Memory B cell (primary cell): Measurements from ENCODE around the gene LYVE1.
A peak's percentile ranks its signal among the peaks of the same experiment; 100 is the strongest.

Source experiments
- ATAC-seq: fragments of 150-1000 bp; cut with Tn5 transposase; 2 replicates; pipeline ENCODE4 v1.10.0; 2021; ENCODE audit warnings: low read depth, mild to moderate bottlenecking, moderate library complexity
- DNase-seq, 2 donors: peaks; one replicate each; pipeline ENCODE4 v3.0.0; 2022; ENCODE audit warnings: low spot score in 2 of 2
- H3K27ac Mint-ChIP-seq: one replicate; pipeline ENCODE4 v1.8.0; 2022; ENCODE audit warnings: mild to moderate bottlenecking, moderate library complexity, mixed read lengths
- H3K27me3 Mint-ChIP-seq: one replicate; pipeline ENCODE4 v1.8.0; 2022; ENCODE audit warnings: mixed read lengths
- H3K36me3 Mint-ChIP-seq: one replicate; pipeline ENCODE4 v1.8.0; 2022; ENCODE audit warnings: mild to moderate bottlenecking, mixed read lengths
- H3K4me1 Mint-ChIP-seq: one replicate; pipeline ENCODE4 v1.8.0; 2022; ENCODE audit warnings: mixed read lengths
- H3K4me3 Mint-ChIP-seq: one replicate; pipeline ENCODE4 v1.8.0; 2022; ENCODE audit warnings: mild to moderate bottlenecking, moderate library complexity, mixed read lengths
- H3K9me3 Mint-ChIP-seq: one replicate; pipeline ENCODE4 v1.8.0; 2022; ENCODE audit warnings: mixed read lengths

The LYVE1 gene

GRCh38 chr11:10561043-10561818 is 7.2 kb downstream of the LYVE1 start:
- ATAC-seq, result no peak
- Mint-ChIP-seq H3K4me3 (no peak overlapping the region), H3K27ac (peak overlapping the region; percentile 18)

DNA sequence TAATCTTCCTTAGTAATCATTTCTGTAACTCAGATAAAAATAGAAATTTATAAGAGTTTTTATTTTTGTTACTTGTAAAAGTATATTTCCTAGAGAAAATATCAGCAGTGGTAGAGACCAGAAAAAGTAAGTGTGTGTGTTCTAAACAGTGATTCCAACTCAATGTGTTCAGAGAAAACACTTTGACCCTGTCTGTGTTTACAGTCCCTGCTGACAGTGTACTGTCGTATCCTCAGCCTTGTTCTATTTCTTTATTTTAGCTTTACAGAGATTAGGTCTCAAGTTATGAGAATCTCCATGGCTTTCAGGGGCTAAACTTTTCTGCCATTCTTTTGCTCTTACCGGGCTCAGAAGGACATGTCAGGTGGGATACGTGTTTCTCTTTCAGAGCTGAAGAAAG is 10.2 kb downstream of the LYVE1 start:
- Mint-ChIP-seq H3K9me3 (no peaks in the 10 kb centered on the region), H3K27me3 (no peaks in the 10 kb centered on the region), H3K27ac (no peak overlapping the region), H3K4me1 (peaks cover 35% of the 10 kb centered on the region), H3K36me3 (peaks cover 11% of the 10 kb centered on the region), H3K4me3 (no peak overlapping the region)
- DNase-seq (no peak), ATAC-seq (no peak)

More at GRCh38 chr11:10561043-10561818, 7.2 kb downstream of the LYVE1 start:
- Mint-ChIP-seq H3K9me3 (no peaks in the 10 kb centered on the region), H3K27me3 (no peaks in the 10 kb centered on the region), H3K36me3 (peaks cover 10% of the 10 kb centered on the region), H3K4me1 (peaks cover 51% of the 10 kb centered on the region)
- no peak for DNase-seq

- DNase-seq (no peak), ATAC-seq (no peak)
- Mint-ChIP-seq H3K36me3 (peaks cover 13% of the 10 kb centered on the region), H3K27ac (no peak overlapping the region), H3K4me1 (peaks cover 30% of the 10 kb centered on the region), H3K9me3 (peaks cover under 1% of the 10 kb centered on the region), H3K27me3 (no peaks in the 10 kb centered on the region), H3K4me3 (no peak overlapping the region)
Measured at GRCh38 chr11:10556590-10556989, 11.9 kb downstream of the LYVE1 start.

- Mint-ChIP-seq H3K4me3 (no peak overlapping the region), H3K4me1 (peaks cover 21% of the 10 kb centered on the region), H3K27ac (no peak overlapping the region), H3K9me3 (peaks cover 4% of the 10 kb centered on the region), H3K27me3 (no peaks in the 10 kb centered on the region), H3K36me3 (peaks cover 16% of the 10 kb centered on the region)
- ATAC-seq, result no peak
- DNase-seq, result no peak
Measured at GRCh38 chr11:10551845-10552352, 16.6 kb downstream of the LYVE1 start.

DNA sequence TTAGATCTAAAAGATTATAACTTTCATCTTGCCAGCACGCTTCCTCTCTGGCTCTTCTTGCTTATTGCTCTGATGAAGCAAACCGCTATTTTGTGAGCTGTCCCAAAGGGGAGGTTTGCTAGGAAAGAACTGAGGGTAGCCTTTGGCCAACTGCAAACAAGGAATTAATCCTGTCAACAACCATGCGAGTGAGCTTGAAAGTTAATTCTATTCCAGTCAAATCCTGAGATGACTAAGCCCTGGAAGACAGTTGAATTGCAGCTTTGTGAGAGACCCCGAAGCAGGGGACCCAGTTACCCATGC is 17.2 kb downstream of the LYVE1 start:
- no peaks in the 10 kb centered on the region for H3K27me3 Mint-ChIP-seq
- ATAC-seq (no peak), DNase-seq (no peak)
- no peak overlapping the region for H3K27ac Mint-ChIP-seq
- peaks cover 16% of the 10 kb centered on the region for H3K36me3 Mint-ChIP-seq
- peaks cover 17% of the 10 kb centered on the region for H3K4me1 Mint-ChIP-seq
- H3K9me3 Mint-ChIP-seq, result peaks cover 4% of the 10 kb centered on the region
- no peak overlapping the region for H3K4me3 Mint-ChIP-seq

- ATAC-seq (no peak), DNase-seq (no peak)
- peaks cover 4% of the 10 kb centered on the region for H3K9me3 Mint-ChIP-seq
- no peaks in the 10 kb centered on the region for H3K27me3 Mint-ChIP-seq
- peaks cover 19% of the 10 kb centered on the region for H3K4me1 Mint-ChIP-seq
- no peak overlapping the region for H3K4me3 Mint-ChIP-seq
- H3K27ac Mint-ChIP-seq, result no peak overlapping the region
- peaks cover 16% of the 10 kb centered on the region for H3K36me3 Mint-ChIP-seq
Measured at GRCh38 chr11:10550503-10551289, 17.8 kb downstream of the LYVE1 start.

DNA sequence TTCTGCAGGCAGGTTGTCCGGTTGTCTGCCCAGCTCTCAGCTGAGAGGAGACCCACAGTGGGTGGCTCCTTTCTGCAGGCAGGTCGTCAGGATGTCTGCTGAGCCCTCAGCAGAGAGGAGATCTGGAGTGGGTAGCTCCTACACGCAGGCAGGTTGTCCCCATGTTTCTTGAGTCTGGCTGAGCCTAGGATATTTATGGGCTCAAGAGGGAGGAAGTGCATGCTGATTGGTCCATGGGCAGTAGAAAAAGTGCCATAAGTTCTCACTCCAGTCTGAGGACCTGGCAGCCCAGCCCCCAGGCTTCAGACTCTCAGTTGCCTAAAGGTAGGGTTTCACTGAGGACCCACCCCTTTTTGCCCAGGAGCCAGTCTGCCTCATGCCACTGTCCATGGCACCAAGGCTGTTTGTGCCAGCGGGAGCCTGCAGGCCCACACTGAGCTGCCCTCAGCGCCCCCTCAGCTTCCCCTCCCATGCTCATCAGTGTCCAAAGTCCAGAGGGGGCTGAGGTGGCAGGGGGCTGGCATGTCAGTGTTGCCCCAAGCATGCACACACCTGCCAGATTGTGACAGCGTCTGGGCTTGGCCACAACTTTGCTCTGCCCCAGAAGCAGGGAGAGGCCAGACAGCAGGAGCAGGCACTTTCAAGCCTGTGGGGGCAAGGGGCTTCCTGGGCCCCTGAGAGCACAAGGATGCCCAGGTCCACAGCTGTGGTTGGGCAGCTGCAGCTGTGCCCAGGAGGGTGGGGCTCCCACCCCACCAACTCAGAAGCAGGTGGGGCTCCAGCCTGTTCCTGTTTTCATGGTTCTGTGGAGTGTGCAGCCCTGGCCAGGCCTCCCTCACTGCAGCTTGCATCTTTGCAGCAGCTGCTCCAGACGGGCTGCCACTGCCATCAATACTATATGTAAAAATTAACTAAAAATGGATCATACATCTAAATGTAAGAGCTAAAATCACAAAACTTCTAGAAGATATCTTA is 23.7 kb downstream of the LYVE1 start:
- Mint-ChIP-seq H3K27me3 (no peaks in the 10 kb centered on the region), H3K9me3 (peaks cover 2% of the 10 kb centered on the region), H3K36me3 (peaks cover 19% of the 10 kb centered on the region), H3K4me1 (peaks cover 30% of the 10 kb centered on the region), H3K27ac (peak overlapping the region; percentile 73), H3K4me3 (peak overlapping the region; percentile 21)
- DNase-seq (peak; percentile 37 to 45), ATAC-seq (peak; percentile 60)

GRCh38 chr11:10543782-10544181 is 24.7 kb downstream of the LYVE1 start:
- DNase-seq, result no peak
- peaks cover 2% of the 10 kb centered on the region for H3K9me3 Mint-ChIP-seq
- peaks cover 29% of the 10 kb centered on the region for H3K4me1 Mint-ChIP-seq
- ATAC-seq, result no peak
- no peaks in the 10 kb centered on the region for H3K27me3 Mint-ChIP-seq
- no peak overlapping the region for H3K27ac Mint-ChIP-seq
- no peak overlapping the region for H3K4me3 Mint-ChIP-seq
- peaks cover 20% of the 10 kb centered on the region for H3K36me3 Mint-ChIP-seq

DNA sequence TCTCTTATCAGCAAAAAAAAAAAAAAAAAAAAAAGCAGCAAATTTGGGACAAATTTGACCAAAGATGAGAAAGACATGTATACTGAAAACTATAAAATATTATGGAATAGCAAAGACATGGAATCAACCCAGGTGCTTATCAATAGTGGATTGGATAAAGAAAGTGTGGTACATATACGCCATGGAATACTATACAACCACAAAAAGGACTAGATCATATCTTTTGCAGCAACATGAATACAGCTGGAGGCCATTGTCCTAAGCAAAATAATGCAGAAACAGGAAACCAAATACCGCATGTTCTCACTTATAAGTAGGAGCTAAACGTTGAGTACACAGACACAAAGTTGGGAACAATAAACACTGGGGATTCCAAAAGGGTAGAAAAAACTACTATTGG is 25.7 kb downstream of the LYVE1 start:
- H3K27ac Mint-ChIP-seq, result no peak overlapping the region

GRCh38 chr11:10541561-10541930 is 26.9 kb downstream of the LYVE1 start:
- peaks cover 32% of the 10 kb centered on the region for H3K4me1 Mint-ChIP-seq
- DNase-seq (no peak), ATAC-seq (no peak)
- H3K36me3 Mint-ChIP-seq, result peaks cover 14% of the 10 kb centered on the region
- no peaks in the 10 kb centered on the region for H3K27me3 Mint-ChIP-seq
- H3K27ac Mint-ChIP-seq, result peak overlapping the region; percentile 98
- no peaks in the 10 kb centered on the region for H3K9me3 Mint-ChIP-seq
- H3K4me3 Mint-ChIP-seq, result peak overlapping the region; percentile 92

More for the DNA sequence above, 25.7 kb downstream of the LYVE1 start:
- ATAC-seq (no peak), DNase-seq (no peak)
- Mint-ChIP-seq H3K9me3 (no peaks in the 10 kb centered on the region), H3K27me3 (no peaks in the 10 kb centered on the region), H3K36me3 (peaks cover 14% of the 10 kb centered on the region), H3K4me3 (no peak overlapping the region), H3K4me1 (peaks cover 25% of the 10 kb centered on the region)

GRCh38 chr11:10540915-10541560 is 27.4 kb downstream of the LYVE1 start, which contains the start of gene RNF141:
TSS of gene RNF141 (minus strand) at chr11:10541187. CDS start at chr11:10534158, 7,029 bp downstream.
- H3K9me3 Mint-ChIP-seq, result no peaks in the 10 kb centered on the region
- H3K27me3 Mint-ChIP-seq, result no peaks in the 10 kb centered on the region
- DNase-seq, result peak; percentile 96 to 99
- ATAC-seq, result peak; percentile 88
- peaks cover 14% of the 10 kb centered on the region for H3K36me3 Mint-ChIP-seq
- H3K4me3 Mint-ChIP-seq, result peak within 1 kb of the TSS; percentile 92
- H3K27ac Mint-ChIP-seq, result peak within 1 kb of the TSS; percentile 98
- peaks cover 32% of the 10 kb centered on the region for H3K4me1 Mint-ChIP-seq

DNA sequence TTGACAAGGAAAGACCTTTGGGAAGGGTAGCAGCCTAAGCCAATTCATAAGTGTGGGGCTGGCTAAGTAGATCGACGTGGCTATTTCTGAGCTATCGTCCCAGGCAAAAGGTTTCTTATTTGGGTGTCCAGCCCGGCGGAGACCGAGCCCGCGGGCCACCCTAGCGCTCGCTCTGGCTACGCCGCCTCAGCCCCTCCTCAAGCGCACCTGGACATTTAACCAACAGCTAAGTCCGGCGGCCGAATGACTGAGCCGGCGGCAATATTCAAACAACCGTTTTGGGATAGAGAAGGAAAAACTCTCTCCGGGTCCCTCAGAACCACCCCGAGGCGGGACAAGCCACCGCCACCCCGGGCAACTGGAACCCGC is 27.9 kb downstream of the LYVE1 start:
- no peaks in the 10 kb centered on the region for H3K9me3 Mint-ChIP-seq
- peak overlapping the region; percentile 92 for H3K4me3 Mint-ChIP-seq
- ATAC-seq (peak; percentile 0), DNase-seq (no peak)
- H3K27ac Mint-ChIP-seq, result peak overlapping the region; percentile 98
- H3K36me3 Mint-ChIP-seq, result peaks cover 14% of the 10 kb centered on the region
- no peaks in the 10 kb centered on the region for H3K27me3 Mint-ChIP-seq
- peaks cover 31% of the 10 kb centered on the region for H3K4me1 Mint-ChIP-seq

- ATAC-seq (no peak), DNase-seq (no peak)
- Mint-ChIP-seq H3K27me3 (no peaks in the 10 kb centered on the region), H3K4me3 (peak overlapping the region; percentile 92), H3K36me3 (peaks cover 12% of the 10 kb centered on the region), H3K4me1 (peaks cover 33% of the 10 kb centered on the region), H3K9me3 (no peaks in the 10 kb centered on the region), H3K27ac (peak overlapping the region; percentile 98)
Measured at GRCh38 chr11:10539339-10539738, 29.1 kb downstream of the LYVE1 start.
